Lower leg skin (tissue), 4 donors: ENCODE data around the gene STK10. TPM values are rescaled to one million over a fixed set of nuclear protein-coding genes. Genes with fewer than 3 reads are reported as not detected.

Source experiments
- DNase-seq, 2 donors: peaks; one replicate each; pipeline ENCODE4 v3.0.0-alpha.2; 2019; ENCODE audit warnings: low spot score in 2 of 2
- H3K4me3 ChIP-seq: fragments of 200-600 bp; sonication (generic); 2 replicates; pipeline ENCODE4 v1.5.1; 2017; ENCODE audit warnings: mild to moderate bottlenecking, low read depth; ENCODE audit not compliant: poor library complexity, severe bottlenecking
- POLR2A ChIP-seq, 2 donors: fragments of 450-650 bp; IDR thresholded peaks; one replicate each; pipeline ENCODE4 v1.6.1; 2016 to 2017; ENCODE audit warnings: antibody characterized with exemption in 2 of 2, mild to moderate bottlenecking in 1 of 2, moderate library complexity in 1 of 2
- WGBS, 2 donors: methylation state at CpG; one replicate each; pipeline ENCODE4 v1.1.5; 2018; 5-methylcytosine and 5-hydroxymethylcytosine counted together
- intact Hi-C: fragments of 100-400 bp; cut with DNase I; formaldehyde crosslinking; loops from one replicate; pipeline ENCODE4 v1.15.0; 2023; ENCODE audit warnings: low total_unique reads
- total RNA-seq, 4 donors: library from RNA; depleted of rRNA; stranded (reverse); fragments of >200 nt; gene quantifications; one replicate each; pipeline ENCODE4 v1.1.0, GENCODE V29; 2016
- TF ChIP-seq, protein P1 (sequence below), 3 donors: fragments of 450-650 bp; IDR thresholded peaks; one replicate each; pipeline ENCODE4 v1.5.1; 2016; ENCODE audit warnings: antibody characterized with exemption in 3 of 3, mild to moderate bottlenecking in 3 of 3, moderate library complexity in 2 of 3

The STK10 gene
- total RNA-seq, 4 donors from 2014 or later, result 34.4 to 59.8 (median 40.7) TPM

DNA sequence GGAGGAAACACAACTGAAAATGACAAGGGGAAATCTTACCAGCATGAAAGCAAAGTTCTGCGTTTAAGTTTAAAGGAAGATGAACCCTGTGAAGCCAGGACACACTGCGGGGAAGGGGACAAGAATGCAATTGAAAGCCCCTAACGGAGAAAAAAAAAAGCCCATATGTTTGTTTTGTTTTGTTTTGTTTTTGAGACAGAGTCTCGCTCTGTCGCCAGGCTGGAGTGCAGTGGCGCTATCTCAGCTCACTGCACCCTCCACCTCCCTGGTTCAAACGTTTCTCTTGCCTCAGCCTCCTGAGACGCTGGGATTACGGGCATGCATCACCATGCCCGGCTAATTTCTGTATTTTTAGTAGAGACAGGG is 2.9 kb downstream of the STK10 start:
- H3K4me3 ChIP-seq, result no peak overlapping the region
- no peak for TF ChIP-seq POLR2A (IDR thresholded peaks at IDR 0.05)
- TF ChIP-seq, protein P1, sequence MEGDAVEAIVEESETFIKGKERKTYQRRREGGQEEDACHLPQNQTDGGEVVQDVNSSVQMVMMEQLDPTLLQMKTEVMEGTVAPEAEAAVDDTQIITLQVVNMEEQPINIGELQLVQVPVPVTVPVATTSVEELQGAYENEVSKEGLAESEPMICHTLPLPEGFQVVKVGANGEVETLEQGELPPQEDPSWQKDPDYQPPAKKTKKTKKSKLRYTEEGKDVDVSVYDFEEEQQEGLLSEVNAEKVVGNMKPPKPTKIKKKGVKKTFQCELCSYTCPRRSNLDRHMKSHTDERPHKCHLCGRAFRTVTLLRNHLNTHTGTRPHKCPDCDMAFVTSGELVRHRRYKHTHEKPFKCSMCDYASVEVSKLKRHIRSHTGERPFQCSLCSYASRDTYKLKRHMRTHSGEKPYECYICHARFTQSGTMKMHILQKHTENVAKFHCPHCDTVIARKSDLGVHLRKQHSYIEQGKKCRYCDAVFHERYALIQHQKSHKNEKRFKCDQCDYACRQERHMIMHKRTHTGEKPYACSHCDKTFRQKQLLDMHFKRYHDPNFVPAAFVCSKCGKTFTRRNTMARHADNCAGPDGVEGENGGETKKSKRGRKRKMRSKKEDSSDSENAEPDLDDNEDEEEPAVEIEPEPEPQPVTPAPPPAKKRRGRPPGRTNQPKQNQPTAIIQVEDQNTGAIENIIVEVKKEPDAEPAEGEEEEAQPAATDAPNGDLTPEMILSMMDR (IDR thresholded peaks at IDR 0.05), result no peak
- 73 to 88% methylated on average over 10 of the region's 10 CpGs for WGBS, 2 donors
- intact Hi-C loops, result no loop called here
- DNase-seq, result no peak

DNA sequence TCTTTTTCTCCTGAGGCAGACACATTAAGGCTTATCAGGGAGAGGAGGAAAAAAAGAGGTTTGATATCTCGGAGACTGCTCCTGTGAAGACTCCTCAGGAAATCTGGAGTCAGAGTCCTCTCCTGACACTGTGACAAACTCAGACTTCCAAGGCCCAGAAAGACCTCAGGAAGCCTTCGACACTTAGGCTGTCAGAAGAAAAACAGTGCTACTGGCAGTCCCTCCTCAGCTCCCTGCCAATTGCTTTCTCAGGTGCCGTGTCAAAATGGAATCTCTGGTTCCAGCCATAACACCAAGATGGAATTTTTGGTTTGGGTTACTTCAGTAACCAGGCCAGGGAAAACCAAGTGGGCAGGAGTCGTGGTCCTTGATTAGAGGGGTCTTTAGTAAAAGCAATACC is 4.1 kb downstream of the STK10 start:
- DNase-seq, result no peak
- no peak for TF ChIP-seq POLR2A (IDR thresholded peaks at IDR 0.05)
- TF ChIP-seq, protein P1 (IDR thresholded peaks at IDR 0.05), result no peak
- 86 to 87% methylated on average over 4 of the region's 4 CpGs for WGBS, 2 donors
- no peak overlapping the region for H3K4me3 ChIP-seq
- intact Hi-C loops, result no loop called here

DNA sequence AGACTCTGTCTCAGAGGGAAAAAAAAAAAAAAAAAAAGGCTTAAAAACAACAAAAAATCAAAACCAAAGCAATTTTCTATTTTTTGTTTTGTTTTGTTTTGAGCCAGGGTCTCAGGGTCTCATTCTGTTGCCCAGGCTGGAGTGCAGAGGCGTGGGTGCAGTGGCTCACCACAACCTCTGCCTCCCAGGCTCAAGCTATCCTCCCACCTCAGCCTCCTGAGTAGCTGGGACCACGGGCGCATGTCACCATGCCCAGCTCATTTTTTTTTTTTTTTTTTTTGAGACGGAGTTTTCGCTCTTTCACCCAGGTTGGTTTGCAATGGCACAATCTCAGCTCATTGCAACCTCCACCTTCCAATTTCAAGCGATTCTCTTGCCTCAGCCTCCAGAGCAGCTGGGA is 5.7 kb downstream of the STK10 start:
- no peak for DNase-seq
- intact Hi-C loops, result no loop called here
- 89 to 97% methylated on average over 6 of the region's 6 CpGs for WGBS, 2 donors

DNA sequence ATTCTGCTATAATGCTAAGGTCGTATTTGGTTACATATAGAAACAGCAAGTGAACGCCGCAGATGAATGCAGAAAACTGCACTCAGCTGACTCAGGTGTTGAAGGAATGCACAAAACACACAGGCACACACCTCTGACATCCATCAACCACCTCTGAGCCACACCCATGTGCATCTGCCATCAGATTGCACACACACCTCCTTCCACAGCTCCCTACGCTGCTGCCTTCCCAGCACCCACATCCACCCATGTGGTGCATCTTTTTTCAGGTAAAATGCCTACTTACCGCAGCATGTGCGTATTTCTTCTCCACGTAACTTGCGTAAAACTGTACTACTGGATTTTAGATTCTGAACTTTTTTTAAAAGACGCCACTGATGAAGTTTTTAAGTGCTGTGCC is 7.1 kb downstream of the STK10 start:
- H3K4me3 ChIP-seq, result no peak overlapping the region
- no peak for DNase-seq
- intact Hi-C loops, result no loop called here
- TF ChIP-seq, protein P1 (IDR thresholded peaks at IDR 0.05), result no peak
- TF ChIP-seq POLR2A (IDR thresholded peaks at IDR 0.05), result no peak
- 90 to 94% methylated on average over 9 of the region's 9 CpGs for WGBS, 2 donors

More for the DNA sequence above, 5.7 kb downstream of the STK10 start:
- TF ChIP-seq POLR2A (IDR thresholded peaks at IDR 0.05), result no peak
- TF ChIP-seq, protein P1 (IDR thresholded peaks at IDR 0.05), result no peak
- no peak overlapping the region for H3K4me3 ChIP-seq

DNA sequence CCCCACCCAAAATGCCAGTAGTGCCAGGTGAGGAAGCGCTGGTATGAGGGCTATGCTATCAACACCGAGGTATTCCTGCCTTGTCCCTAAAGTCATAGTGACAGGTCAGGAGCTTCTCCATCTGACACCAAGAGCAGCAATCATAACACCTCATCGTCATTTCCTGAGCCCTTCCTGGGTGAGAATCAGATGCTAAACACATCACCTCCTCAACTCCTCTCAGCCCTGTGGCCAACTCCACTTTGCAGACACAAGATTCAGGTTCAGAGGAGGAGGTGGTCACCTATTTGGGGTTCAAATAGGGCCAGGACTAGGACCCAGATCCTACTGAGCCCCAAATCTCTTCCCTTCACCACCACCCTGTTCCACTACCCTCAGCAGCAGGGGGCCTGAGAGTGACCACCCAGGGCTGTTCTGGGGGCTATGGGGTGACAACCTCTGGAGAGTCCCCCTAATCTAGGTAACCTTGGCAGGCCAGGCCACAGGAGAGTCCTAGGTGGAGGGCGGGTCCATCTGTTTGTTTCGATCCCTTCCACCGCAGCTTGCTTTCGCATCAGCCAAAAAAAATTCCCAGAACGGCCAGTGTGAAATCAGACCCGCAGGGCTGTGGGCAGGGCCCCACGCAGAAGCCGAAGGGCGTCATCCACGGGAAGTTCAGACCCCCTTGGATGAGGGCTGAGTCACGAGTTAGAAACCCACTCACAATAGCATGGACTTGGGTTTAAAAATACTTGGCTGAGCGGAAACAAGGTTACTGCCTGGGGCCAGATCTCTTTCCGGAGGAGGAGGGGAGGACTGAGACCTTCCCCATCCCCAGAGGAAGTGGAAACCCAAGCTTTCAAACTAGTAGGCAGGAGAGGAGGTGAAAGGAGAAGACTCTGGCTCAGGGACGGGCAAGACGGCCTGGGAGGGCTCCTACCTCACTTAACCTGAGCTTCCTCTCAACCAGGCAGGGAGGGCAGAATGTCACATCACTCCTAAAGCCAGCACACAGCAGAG is 8.7 kb downstream of the STK10 start:
- TF ChIP-seq, protein P1 (IDR thresholded peaks at IDR 0.05), result no peak
- TF ChIP-seq POLR2A (IDR thresholded peaks at IDR 0.05), result no peak
- intact Hi-C loops, result no loop called here
- DNase-seq, result no peak
- 54 to 57% methylated on average over 18 of the region's 18 CpGs for WGBS, 2 donors
- H3K4me3 ChIP-seq, result no peak overlapping the region
